ENCODE results near the gene FGD4.

Gene FGD4

DNA sequence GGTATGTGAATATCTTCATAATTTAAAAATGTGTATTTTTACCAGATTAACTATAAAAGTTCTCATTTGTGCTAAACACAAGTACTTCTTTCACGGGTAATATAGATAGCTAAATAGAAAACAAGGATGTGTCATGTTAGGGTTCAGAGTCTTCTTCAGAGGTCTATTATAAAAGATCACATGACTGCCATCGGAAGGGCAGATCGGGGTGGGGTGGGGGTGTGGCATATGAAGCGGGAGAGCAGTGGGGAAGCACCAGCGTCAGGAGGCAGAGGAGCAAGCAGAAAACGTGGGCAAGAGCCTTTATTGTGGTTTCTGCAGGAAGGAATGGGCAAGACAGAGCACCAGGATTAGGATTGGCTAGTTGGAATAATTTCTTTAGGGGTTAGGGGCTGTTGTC is 216.1 kb downstream of the FGD4 start:
- no peak for DNase-seq

DNA sequence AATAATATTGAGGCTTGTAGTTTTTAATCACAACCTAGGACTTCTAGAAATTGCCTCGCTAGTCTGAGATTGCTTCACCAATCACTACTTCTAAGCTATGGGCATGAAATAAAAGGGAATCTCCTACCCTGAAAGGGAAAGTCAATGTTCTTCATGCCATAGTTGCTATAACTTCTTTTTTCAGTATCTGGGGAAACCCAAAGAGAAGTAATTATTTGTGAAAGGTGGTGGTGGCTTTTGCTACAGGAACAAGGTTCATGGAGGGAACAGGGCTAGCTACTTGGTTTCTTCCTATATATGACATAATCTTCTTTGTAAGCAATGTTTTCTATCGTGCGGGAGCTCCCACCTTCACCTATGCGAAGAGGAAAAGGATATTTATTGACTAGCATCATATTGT is 218.2 kb downstream of the FGD4 start:
- no peak for DNase-seq

GRCh38 chr12:32618115-32618514 is 218.8 kb downstream of the FGD4 start:
- no peak for DNase-seq

DNA sequence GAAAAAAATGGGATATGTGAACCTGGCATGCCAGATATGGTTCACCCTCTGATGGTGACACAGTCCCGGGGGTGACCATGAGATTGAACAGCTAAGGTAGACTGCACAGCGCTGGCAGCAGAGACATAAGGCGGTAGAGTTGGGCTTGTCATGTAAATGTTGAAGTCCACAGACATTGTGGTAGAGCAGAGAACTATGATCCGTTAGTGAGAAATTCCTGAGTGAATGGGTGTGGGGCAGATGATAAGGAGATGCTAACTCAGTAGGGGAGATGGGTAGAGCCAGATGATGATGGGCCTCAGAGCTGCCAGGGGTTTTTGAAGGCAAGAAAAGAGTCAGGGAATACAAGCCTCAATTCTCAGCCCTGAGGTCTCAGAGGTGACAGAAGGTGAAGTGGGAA is 228.6 kb downstream of the FGD4 start:
- no peak for DNase-seq

- DNase-seq: no peak
Observed at GRCh38 chr12:32641287-32641901, 242.0 kb downstream of the FGD4 start.

DNA sequence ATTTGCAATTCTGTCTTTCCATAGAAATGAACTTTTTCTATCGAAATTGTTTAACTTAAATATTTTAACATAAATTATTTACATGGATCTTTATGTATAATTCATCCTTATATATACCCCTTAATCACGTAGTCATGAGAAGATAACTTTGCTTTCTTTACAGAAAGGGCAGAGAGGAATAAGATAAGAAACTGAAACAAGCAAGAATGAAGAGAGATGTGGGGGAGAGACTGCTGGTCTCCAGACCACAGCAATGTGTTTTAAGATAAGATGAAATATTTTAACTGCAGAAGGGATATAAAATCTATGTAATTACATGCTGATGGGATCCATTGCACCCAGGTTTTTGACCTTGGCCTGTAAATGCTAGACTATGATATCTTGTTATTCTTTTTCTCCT is 245.1 kb downstream of the FGD4 start:
- no peak for DNase-seq

DNA sequence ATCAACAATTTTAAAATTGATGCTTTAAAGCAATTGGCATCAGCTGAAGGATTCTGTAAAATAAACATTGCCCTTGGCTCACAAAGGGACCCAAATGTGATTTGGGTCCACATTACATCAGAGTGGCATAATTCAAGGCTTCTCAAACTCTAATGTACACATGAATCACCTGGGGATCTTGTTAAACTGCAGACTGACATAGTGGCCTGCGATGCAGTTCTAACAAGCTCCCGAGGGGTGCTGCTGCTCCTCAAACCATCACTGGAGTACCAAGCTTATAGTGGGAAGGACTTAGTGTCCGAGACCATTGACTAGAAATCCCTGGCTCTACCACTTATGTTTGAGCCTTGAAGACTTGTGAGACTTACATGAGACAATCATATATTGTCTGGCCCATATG is 247.9 kb downstream of the FGD4 start:
- no peak for DNase-seq

- no peak for DNase-seq
Observed at GRCh38 chr12:32650508-32650907, 251.2 kb downstream of the FGD4 start.

- no peak for DNase-seq
Observed at GRCh38 chr12:32651151-32651955, 252.0 kb downstream of the FGD4 start.

GRCh38 chr12:32651956-32652210 is 252.5 kb downstream of the FGD4 start:
- no peak for DNase-seq

DNA sequence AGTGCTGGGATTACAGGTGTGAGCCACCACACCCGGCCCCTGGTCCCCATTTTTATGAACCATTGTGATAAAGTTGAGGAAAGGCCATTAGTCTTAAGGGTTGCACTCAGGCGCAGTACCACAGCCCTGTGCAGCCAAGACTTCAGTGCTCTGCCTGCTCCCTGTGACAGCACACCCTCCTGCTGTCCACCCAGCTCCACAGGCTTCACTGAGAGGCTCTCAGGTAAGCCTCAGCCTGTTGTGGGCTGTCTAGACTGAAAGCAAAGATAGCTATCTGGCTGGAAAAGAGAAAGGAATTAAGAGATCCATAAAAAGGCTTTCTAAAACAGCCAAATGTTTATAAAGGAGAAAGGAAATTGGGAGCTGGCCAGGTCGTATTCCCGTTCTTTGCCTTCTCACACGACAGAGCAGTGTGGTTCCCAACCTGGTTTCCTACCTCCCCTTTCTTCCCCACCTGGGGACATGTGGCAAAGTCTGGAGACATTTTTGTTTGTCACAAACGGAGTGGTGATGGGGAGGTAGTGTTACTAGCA is 260.6 kb downstream of the FGD4 start:
- no peak for DNase-seq

DNA sequence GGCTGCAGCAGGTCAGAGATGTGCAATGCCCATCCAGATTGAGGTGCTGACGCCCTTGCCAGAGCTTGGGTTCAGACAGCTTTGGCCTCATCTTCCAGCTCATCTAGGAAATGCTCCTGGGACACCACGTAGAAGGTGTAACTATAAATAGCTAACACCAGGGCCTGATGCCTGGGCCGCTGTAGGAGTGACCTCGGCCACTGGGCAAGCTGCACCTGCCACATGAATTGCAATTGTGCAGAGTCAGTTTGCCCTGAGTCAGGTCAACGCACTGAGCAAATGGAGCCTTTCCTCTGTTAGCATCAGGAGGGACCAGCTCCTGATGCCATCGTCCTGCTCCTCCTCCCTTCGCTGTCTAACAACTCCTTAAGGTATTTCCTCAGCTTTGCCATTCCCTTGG is 262.3 kb downstream of the FGD4 start:
- no peak for DNase-seq

- no peak for DNase-seq
Observed at GRCh38 chr12:32662665-32663064, 263.3 kb downstream of the FGD4 start.

DNA sequence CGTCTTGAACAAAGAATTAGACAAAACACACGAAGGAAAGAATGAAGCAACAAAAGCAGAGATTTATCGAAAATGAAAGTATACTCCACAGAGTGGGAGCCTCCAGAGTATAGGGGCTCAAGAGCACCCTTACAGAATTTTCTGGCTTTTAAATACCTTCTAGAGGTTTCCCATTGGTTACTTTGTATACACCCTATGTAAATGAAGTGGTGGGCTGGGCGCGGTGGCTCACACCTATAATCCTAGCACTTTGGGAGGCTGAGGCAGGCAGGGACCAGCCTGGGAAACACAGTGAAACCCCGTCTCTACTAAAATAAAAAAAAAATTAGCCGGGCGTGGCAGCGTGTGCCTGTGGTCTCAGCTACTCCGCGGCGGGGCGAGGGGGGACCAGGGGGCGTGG is 266.7 kb downstream of the FGD4 start:
- no peak for DNase-seq

- no peak for DNase-seq
Observed at GRCh38 chr12:32669584-32669983, 270.2 kb downstream of the FGD4 start.

DNA sequence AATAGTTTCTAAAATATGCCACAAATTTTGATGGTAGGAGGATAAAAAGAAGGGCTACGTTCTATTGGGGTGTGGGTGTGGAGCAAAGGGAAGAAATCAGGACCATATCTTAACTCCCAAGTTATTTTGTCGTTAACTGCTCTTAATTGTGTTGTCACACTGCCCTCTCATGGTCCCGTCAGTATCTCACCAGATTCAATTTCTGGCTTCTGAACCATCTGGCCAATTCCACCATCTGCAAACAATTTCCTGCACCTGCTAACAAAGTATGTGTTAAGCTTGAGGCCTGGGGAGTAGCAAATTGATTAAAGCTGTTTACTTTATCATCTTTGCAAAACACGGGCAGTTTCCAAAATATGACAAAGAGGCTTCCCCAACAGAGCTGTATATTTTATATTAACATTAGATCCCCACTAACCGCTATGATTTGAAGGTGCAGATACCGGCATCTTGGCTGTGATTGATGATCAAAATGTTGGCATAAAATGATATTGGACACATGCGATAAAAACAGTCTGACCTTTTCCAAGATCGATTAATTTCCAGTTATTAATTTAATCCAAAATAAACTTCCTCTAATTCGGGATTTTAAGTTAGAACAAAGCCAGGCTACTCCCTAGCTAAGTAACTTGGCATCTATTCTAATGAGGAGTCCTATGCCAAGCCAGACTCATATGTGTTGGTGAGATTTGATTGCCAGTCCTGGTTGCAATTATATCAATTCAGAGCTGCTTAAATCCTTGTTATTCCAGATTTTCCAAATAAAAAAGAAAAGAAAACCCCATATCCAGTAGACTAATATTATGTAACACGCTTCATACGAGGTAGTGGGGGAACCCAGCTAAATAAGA is 272.8 kb downstream of the FGD4 start:
- peak; percentile 4 to 16 for DNase-seq

- DNase-seq: peak; percentile 93 to 94
Observed at GRCh38 chr12:32679091-32679919, 279.9 kb downstream of the FGD4 start, which contains the start of gene DNM1L. Gene DNM1L (plus strand): TSS chr12:32679301. CDS start chr12:32679364, 63 bp downstream.

DNA sequence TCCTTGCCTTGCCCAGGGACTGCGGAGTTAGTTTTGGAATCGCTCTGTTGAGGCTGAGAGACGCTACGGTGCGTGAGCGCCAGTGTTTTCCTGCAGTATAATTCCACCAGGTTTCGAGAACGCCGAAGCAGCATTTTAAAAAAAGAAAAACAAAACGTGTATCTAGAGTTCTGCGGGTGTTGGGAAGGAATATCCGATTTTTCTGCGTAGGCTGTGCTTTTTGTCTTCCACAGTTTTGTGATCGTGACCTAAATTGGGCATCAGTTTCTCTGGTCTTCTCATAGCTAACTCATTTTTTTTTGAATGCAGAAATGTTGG is 280.5 kb downstream of the FGD4 start:
- no peak for DNase-seq

GRCh38 chr12:32680787-32681186 is 281.4 kb downstream of the FGD4 start:
- DNase-seq: no peak

- no peak for DNase-seq
Observed at GRCh38 chr12:32681272-32681671, 281.9 kb downstream of the FGD4 start.

GRCh38 chr12:32686340-32686739 is 287.0 kb downstream of the FGD4 start:
- no peak for DNase-seq

- no peak for DNase-seq
Observed at GRCh38 chr12:32688786-32689185, 289.4 kb downstream of the FGD4 start.

- no peak for DNase-seq
Observed at GRCh38 chr12:32690927-32691326, 291.6 kb downstream of the FGD4 start.

All from CD4-positive, alpha-beta T cell treated with Interleukin-1 beta for 1 hour (primary cell).